ENCODE data around the gene VWA7. TPM values are rescaled to one million over a fixed set of nuclear protein-coding genes. Genes with fewer than 3 reads are reported as not detected.
A peak's percentile ranks its signal among the peaks of the same experiment; 100 is the strongest.

The VWA7 gene
- total RNA-seq, 1 donor: 0.36 TPM

- no peak for DNase-seq (ENCODE audit: insufficient read length, low spot score, missing footprints)
- no peaks in the 10 kb centered on the region for H3K9me3 ChIP-seq (ENCODE audit: low read depth, low read length)
- peaks cover 13% of the 10 kb centered on the region for H3K4me1 ChIP-seq (ENCODE audit: insufficient read depth, low read length)
- H3K79me2 ChIP-seq (ENCODE audit: insufficient read depth, low read length): peaks cover 13% of the 10 kb centered on the region
- H3K4me3 ChIP-seq (ENCODE audit: insufficient read depth, low read length): peak overlapping the region; percentile 92
- H3K36me3 ChIP-seq (ENCODE audit: insufficient read depth, low read length): peaks cover 40% of the 10 kb centered on the region
- H2AFZ ChIP-seq (ENCODE audit: low read length): no peak overlapping the region
- H4K20me1 ChIP-seq (ENCODE audit: insufficient read depth, low read length): peaks cover 14% of the 10 kb centered on the region
- H3K4me2 ChIP-seq (ENCODE audit: insufficient read depth, low read length): peak overlapping the region; percentile 91
- no peak overlapping the region for H3K27ac ChIP-seq (ENCODE audit: low read depth, low read length)
- H3K27me3 ChIP-seq (ENCODE audit: insufficient read depth, low read length): no peaks in the 10 kb centered on the region
- no peak for TF ChIP-seq CTCF (IDR thresholded peaks at IDR 0.05; ENCODE audit: extremely low read depth, low read depth, low read length)
These were observed 49.1 kb downstream of the VWA7 start for GRCh38 chr6:31727717-31728671.

GRCh38 chr6:31727034-31727716 lies 50.0 kb downstream of the VWA7 start:
- Histone ChIP-seq H3K4me3 (ENCODE audit: insufficient read depth, low read length) (no peak overlapping the region), H3K27me3 (ENCODE audit: insufficient read depth, low read length) (no peaks in the 10 kb centered on the region), H3K4me2 (ENCODE audit: insufficient read depth, low read length) (no peak overlapping the region), H4K20me1 (ENCODE audit: insufficient read depth, low read length) (peaks cover 11% of the 10 kb centered on the region), H3K9me3 (ENCODE audit: low read depth, low read length) (no peaks in the 10 kb centered on the region), H2AFZ (ENCODE audit: low read length) (no peak overlapping the region), H3K79me2 (ENCODE audit: insufficient read depth, low read length) (peaks cover 11% of the 10 kb centered on the region), H3K27ac (ENCODE audit: low read depth, low read length) (no peak overlapping the region), H3K4me1 (ENCODE audit: insufficient read depth, low read length) (peaks cover 13% of the 10 kb centered on the region), H3K36me3 (ENCODE audit: insufficient read depth, low read length) (peaks cover 34% of the 10 kb centered on the region)
- DNase-seq (ENCODE audit: insufficient read length, low spot score, missing footprints): peak; percentile 65
- no peak for TF ChIP-seq CTCF (IDR thresholded peaks at IDR 0.05; ENCODE audit: extremely low read depth, low read depth, low read length)

- no peak for DNase-seq (ENCODE audit: insufficient read length, low spot score, missing footprints)
- H3K4me1 ChIP-seq (ENCODE audit: insufficient read depth, low read length): peaks cover 13% of the 10 kb centered on the region
These were observed 51.4 kb downstream of the VWA7 start for GRCh38 chr6:31725502-31726350.

More at GRCh38 chr6:31725502-31726350, 51.4 kb downstream of the VWA7 start:
- no peaks in the 10 kb centered on the region for H3K27me3 ChIP-seq (ENCODE audit: insufficient read depth, low read length)
- H3K4me2 ChIP-seq (ENCODE audit: insufficient read depth, low read length): no peak overlapping the region
- H2AFZ ChIP-seq (ENCODE audit: low read length): no peak overlapping the region
- H3K36me3 ChIP-seq (ENCODE audit: insufficient read depth, low read length): peaks cover 20% of the 10 kb centered on the region
- H3K9me3 ChIP-seq (ENCODE audit: low read depth, low read length): no peaks in the 10 kb centered on the region
- TF ChIP-seq CTCF (IDR thresholded peaks at IDR 0.05; ENCODE audit: extremely low read depth, low read depth, low read length): no peak
- no peak overlapping the region for H3K4me3 ChIP-seq (ENCODE audit: insufficient read depth, low read length)
- H3K79me2 ChIP-seq (ENCODE audit: insufficient read depth, low read length): peaks cover 7% of the 10 kb centered on the region
- no peak overlapping the region for H3K27ac ChIP-seq (ENCODE audit: low read depth, low read length)
- peaks cover 5% of the 10 kb centered on the region for H4K20me1 ChIP-seq (ENCODE audit: insufficient read depth, low read length)

All from osteoblast (primary cell).